GM18526 (cell line): ENCODE data around the gene MTCL1.

Source experiments
- POLR2A ChIP-seq: IDR thresholded peaks from 3 replicates; pipeline ENCODE4 v1.6.1; 2011; ENCODE audit not compliant: insufficient read length; ENCODE audit errors: extremely low read depth

MTCL1 gene

DNA sequence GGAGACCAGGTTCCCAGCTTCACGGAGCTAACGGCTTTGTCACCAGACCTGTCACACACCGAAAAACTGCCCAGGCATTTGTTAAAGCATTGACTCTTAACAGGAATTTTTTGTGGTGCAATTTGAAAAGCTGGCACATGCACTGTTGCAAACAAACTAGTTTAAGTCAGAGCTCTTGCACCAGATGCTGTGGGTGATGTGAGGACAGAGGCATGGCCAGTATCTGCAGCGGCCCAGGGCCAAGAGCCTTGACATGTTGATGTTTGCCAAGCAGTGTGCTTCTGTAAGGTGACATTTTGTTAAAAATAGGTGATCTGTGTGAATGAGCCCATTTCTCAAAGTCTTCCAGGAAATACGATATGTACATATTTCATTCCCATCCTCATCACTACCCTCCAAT lies 142.5 kb downstream of the MTCL1 start:
- TF ChIP-seq POLR2A = no peak

- TF ChIP-seq POLR2A = no peak
Observed at GRCh38 chr18:8848541-8848940, 143.2 kb downstream of the MTCL1 start.

- no peak for TF ChIP-seq POLR2A
Observed at GRCh38 chr18:8849696-8850095, 144.3 kb downstream of the MTCL1 start.

- no peak for TF ChIP-seq POLR2A
Observed at GRCh38 chr18:8851659-8852058, 146.3 kb downstream of the MTCL1 start.

DNA sequence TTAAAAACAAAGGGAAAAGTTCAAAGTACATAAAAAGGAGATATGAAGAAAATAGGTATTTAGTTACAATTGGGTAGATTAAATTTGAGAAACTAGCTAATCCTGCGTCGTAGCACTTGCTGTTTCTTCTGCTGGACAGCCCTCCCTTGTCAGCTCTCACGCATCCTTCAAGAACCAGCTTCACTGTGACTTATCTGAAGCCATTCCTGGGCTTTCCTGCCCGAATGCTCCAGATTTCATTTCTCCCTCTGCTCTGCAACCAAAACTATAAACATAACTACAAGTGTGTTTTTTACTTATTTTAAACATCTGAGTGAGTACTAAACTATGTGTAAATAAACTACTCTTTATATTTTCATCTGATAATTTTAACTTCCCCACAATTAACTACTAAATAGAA lies 149.2 kb downstream of the MTCL1 start:
- no peak for TF ChIP-seq POLR2A

- TF ChIP-seq POLR2A = no peak
Observed at GRCh38 chr18:8854962-8855361, 149.6 kb downstream of the MTCL1 start.

GRCh38 chr18:8856212-8856611 lies 150.9 kb downstream of the MTCL1 start:
- no peak for TF ChIP-seq POLR2A

DNA sequence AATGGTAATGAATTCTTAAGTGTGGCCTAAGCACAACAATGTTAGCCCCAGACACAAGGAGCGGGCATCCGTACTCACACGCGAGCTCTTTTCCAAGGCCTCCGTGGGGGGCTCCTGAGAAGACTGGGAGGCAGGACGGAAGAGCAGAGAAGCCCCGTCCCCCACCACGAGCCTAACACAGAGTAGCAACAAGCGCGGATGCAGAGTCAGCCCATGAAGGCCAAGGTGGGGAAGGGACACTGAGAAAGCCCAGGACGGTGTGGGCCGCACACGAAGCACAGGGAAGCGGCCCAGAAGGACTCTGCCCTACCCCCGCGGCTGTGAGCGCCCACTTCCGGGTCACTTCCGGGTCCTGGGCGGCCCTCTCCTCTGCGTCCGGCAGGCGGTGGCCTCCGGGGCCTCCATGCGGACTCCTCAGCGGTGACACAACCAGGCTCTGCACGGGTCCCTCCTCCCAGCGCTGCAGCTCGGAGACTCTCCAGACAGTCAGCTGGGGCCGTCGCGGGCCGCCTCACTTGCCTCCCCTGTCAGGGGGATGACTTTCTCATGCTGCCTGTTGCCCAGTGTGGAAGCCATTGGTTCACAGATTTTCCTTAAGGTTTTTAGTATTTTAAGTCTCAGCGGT lies 151.5 kb downstream of the MTCL1 start:
- TF ChIP-seq POLR2A = no peak

GRCh38 chr18:8857806-8858205 lies 152.4 kb downstream of the MTCL1 start:
- TF ChIP-seq POLR2A = no peak

DNA sequence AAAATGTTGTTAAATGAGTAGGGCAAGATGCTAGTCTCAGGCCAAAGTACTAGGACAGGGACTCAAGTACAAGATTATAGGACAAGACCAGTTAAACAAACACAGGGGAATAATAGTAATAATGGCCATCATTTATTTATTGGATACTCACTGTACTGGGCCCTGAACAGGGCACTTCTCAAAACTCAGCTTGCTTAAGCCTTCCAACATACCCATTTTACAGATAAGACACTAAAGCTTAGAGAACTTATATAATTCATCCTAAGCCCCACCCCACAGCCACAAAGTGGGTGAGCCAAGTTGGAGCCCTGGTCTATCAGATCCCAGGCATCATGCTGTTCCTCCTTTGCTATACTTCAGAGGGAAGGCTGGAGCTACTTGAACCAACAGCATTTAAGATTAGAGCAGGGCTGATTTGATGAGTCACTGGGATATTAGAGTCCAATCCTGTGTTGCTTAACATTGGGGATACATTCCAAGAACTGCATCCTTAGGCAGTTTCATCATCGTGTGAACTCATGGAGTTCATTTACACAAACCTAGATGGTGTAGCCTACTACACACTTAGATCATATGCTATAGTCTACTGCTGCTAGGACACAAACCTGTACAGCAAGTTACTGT lies 153.6 kb downstream of the MTCL1 start:
- TF ChIP-seq POLR2A = no peak

DNA sequence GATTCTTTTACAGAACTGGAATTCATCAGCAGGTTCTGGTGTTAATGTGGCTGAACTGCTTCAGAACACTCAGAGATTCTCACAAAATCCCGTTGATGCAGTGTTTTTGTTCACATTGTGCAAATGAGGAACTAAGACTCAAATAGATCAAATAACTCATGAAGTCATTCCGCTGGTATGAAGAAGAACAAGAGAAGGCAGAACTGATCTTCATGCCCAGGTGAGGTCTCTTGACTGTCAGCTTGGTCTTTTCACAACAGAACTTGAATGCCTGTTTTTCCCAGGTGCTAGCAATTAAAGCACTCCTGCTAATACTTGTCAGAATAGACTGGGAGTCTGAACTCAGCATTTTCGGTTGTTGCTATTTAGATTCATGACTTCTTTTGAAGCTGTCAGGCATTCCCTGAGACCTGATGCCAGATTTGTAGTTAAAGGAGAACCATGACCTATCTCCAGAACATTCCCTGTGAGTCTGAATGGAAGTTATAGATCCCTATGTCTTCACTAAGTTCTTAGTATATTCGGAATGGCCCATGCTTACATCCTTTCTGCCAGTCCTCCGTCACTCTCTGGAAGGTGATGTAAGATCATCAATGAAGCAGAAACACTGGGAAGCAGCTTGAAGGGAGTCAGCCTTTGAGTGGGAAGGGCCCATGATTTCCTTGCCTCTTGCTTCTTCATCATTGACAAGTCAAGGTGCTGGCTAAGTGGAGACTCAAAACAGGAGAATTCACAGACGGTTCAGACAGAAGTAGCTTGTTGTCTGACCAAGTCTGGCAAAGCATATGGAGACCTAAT lies 155.7 kb downstream of the MTCL1 start:
- TF ChIP-seq POLR2A = no peak

- TF ChIP-seq POLR2A = no peak
Observed at GRCh38 chr18:8863427-8863826, 158.1 kb downstream of the MTCL1 start.

- no peak for TF ChIP-seq POLR2A
Observed at GRCh38 chr18:8865934-8866333, 160.6 kb downstream of the MTCL1 start.

DNA sequence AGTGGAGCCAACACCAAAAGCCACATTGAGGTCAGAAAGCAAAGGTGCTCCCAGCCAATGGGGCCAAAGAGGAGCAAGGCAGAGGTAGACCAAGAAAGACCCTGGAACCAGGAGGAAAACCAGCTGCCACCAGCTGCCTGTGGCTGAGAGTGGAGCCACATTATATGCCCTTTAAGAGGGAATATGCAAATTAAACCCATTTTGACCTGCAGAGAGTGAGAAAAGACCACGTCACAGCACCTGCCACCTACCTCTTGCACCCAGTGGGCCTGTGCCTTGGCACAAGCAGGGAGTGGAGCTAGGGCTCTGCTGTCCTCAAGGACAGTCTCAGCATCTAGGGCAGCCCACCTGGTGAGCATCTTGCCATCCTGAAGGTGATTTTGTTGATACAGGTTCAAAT lies 161.3 kb downstream of the MTCL1 start:
- TF ChIP-seq POLR2A = no peak

DNA sequence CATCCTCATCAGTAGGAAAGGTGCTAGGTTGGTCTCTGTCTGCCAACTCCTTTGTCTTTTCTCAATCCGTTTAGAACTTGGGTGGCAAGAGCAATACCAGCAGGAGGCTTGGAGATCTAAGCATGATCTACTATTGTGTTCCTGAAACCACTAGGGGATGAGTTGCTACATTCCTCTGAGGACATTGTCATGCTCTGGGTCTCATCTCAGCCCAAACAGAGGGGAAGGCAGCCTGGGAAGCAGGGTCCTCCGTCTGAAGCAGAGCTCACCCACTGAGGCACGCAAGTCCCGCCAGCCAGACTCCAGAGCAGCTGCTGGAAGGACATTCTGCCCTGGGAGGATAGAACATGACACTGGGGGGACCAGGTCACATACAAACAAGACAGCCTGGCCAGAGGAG lies 162.9 kb downstream of the MTCL1 start:
- no peak for TF ChIP-seq POLR2A

- no peak for TF ChIP-seq POLR2A
Observed at GRCh38 chr18:8868779-8869415, 163.5 kb downstream of the MTCL1 start.
